Sigmoid colon (tissue), 4 donors: ENCODE results near the gene GSAP.
A peak's percentile ranks its signal among the peaks of the same experiment; 100 is the strongest.

Source experiments
- CTCF ChIP-seq, 4 experiments: fragments of 450-650 bp in 3 of 4; fragments of 200-600 bp in 1 of 4; IDR thresholded peaks; one replicate each; pipeline ENCODE4 v1.5.1; 2016 to 2019; ENCODE audit warnings: antibody characterized with exemption in 4 of 4, mild to moderate bottlenecking in 3 of 4, moderate library complexity in 2 of 4
- EP300 ChIP-seq, 4 donors: sonication (generic); formaldehyde crosslinking; IDR thresholded peaks; one replicate each; pipeline ENCODE4 v1.6.1; 2017; ENCODE audit warnings: antibody characterized with exemption in 4 of 4
- POLR2A ChIP-seq, 2 donors: fragments of 450-650 bp; IDR thresholded peaks; one replicate each; pipeline ENCODE4 v1.6.1; 2016; ENCODE audit warnings: antibody characterized with exemption in 2 of 2, mild to moderate bottlenecking in 2 of 2, moderate library complexity in 2 of 2

GRCh38 chr7:77439572-77439971, 23.4 kb upstream of the GSAP start:
- TF ChIP-seq CTCF (IDR thresholded peaks at IDR 0.05) (peak in 2 of 4 experiments; percentile 3 to 16), POLR2A (IDR thresholded peaks at IDR 0.05) (no peak), EP300 (IDR thresholded peaks at IDR 0.05) (no peak)
